Body of pancreas (tissue), 4 donors: ENCODE data around the gene PABPN1L. TPM values are rescaled to one million over a fixed set of nuclear protein-coding genes. Genes with fewer than 3 reads are reported as not detected.

ENCODE experiments used
- ATAC-seq: fragments of 150-250 bp; one replicate; pipeline ENCODE4 v1.9.1; 2016
- DNase-seq, 4 donors: peaks; one replicate each; pipeline ENCODE4 v3.0.0-alpha.2; 2019
- H3K27ac ChIP-seq, 4 donors: fragments of 200-600 bp; sonication (generic); 1 replicate in 3 of 4; 2 replicates in 1 of 4; pipeline versions ENCODE4 v1.5.1 to v1.6.1; 2016 to 2019; ENCODE audit warnings: mild to moderate bottlenecking in 1 of 4, mixed read lengths in 1 of 4, moderate library complexity in 1 of 4
- H3K27me3 ChIP-seq, 2 donors: fragments of 200-600 bp; sonication (generic); one replicate each; pipeline ENCODE4 v1.6.0; 2016; ENCODE audit warnings: mild to moderate bottlenecking in 1 of 2
- H3K36me3 ChIP-seq, 2 donors: fragments of 200-600 bp; sonication (generic); replicated peaks in 1 of 2; 2 replicates each; pipeline ENCODE4 v1.5.1; 2016; ENCODE audit warnings: low read depth in 2 of 2; ENCODE audit not compliant: insufficient read depth in 1 of 2
- H3K4me1 ChIP-seq: fragments of 200-600 bp; sonication (generic); one replicate; pipeline ENCODE4 v1.6.0; 2016
- H3K4me3 ChIP-seq, 2 donors: fragments of 200-600 bp; sonication (generic); 1 replicate in 1 of 2; 2 replicates in 1 of 2; pipeline ENCODE4 v1.5.1; 2016 to 2019
- H3K9me3 ChIP-seq, 3 donors: fragments of 200-600 bp; sonication (generic); 1 replicate in 2 of 3; 2 replicates in 1 of 3; pipeline ENCODE4 v1.5.1; 2016
- CTCF ChIP-seq, 7 experiments: fragments of 450-650 bp in 4 of 7; fragments of 200-600 bp in 3 of 7; sonication (generic) in 3 of 7; IDR thresholded peaks; one replicate each; pipeline ENCODE4 v1.5.1; 2016 to 2019; ENCODE audit warnings: antibody characterized with exemption in 7 of 7
- POLR2A ChIP-seq, 3 donors: fragments of 450-650 bp; IDR thresholded peaks; one replicate each; pipeline ENCODE4 v1.6.1; 2016; ENCODE audit warnings: antibody characterized with exemption in 3 of 3, mild to moderate bottlenecking in 2 of 3
- WGBS, 2 donors: methylation state at CpG; one replicate each; pipeline ENCODE4 v1.1.5; 2017; 5-methylcytosine and 5-hydroxymethylcytosine counted together
- intact Hi-C: fragments of 100-400 bp; cut with DNase I; formaldehyde crosslinking; loops from one replicate; pipeline ENCODE4 v1.15.1; 2023
- total RNA-seq, 2 donors: library from RNA; depleted of rRNA; stranded (reverse); fragments of >200 nt; gene quantifications; one replicate each; pipeline ENCODE4 v1.1.0, GENCODE V29; 2016

The PABPN1L gene
- total RNA-seq, 2 donors from 2014 or later: not detected

- TF ChIP-seq CTCF (IDR thresholded peaks at IDR 0.05) (no peak), POLR2A (IDR thresholded peaks at IDR 0.05) (no peak)
- 81 to 83% methylated on average over 7 to 25 of the region's 26 CpGs for WGBS, 2 donors
- intact Hi-C loops: no loop called here
- H3K9me3 ChIP-seq: no peaks in the 10 kb centered on the region
- H3K36me3 ChIP-seq: no peaks in the 10 kb centered on the region
- no peaks in the 10 kb centered on the region for H3K27me3 ChIP-seq
- no peak overlapping the region for H3K27ac ChIP-seq
- ATAC-seq (no peak), DNase-seq (no peak)
- H3K4me1 ChIP-seq: no peaks in the 10 kb centered on the region
- H3K4me3 ChIP-seq: no peak overlapping the region
Measured at GRCh38 chr16:88901718-88902337, 35.4 kb upstream of the PABPN1L start.

- H3K36me3 ChIP-seq: no peaks in the 10 kb centered on the region
- H3K27ac ChIP-seq: no peak overlapping the region
- H3K9me3 ChIP-seq: no peaks in the 10 kb centered on the region
- no peaks in the 10 kb centered on the region for H3K27me3 ChIP-seq
- no peak overlapping the region for H3K4me3 ChIP-seq
- ATAC-seq: no peak
- TF ChIP-seq POLR2A (IDR thresholded peaks at IDR 0.05) (no peak), CTCF (IDR thresholded peaks at IDR 0.05) (no peak)
- 88% methylated on average over 11 of the region's 12 CpGs; no CpG with 5 or more reads in 1 of the 2 donors for WGBS, 2 donors
- intact Hi-C loops: no loop called here
- H3K4me1 ChIP-seq: no peaks in the 10 kb centered on the region
- no peak for DNase-seq
Measured at GRCh38 chr16:88900662-88901052, 34.2 kb upstream of the PABPN1L start.

GRCh38 chr16:88899901-88900661 is 33.6 kb upstream of the PABPN1L start:
- intact Hi-C loops: no loop called here
- Histone ChIP-seq H3K4me1 (no peaks in the 10 kb centered on the region), H3K27ac (no peak overlapping the region), H3K36me3 (no peaks in the 10 kb centered on the region), H3K9me3 (no peaks in the 10 kb centered on the region), H3K4me3 (no peak overlapping the region), H3K27me3 (no peaks in the 10 kb centered on the region)
- DNase-seq: no peak
- WGBS, 2 donors: 89 to 91% methylated on average over 14 to 39 of the region's 41 CpGs
- no peak for TF ChIP-seq CTCF (IDR thresholded peaks at IDR 0.05)
- TF ChIP-seq POLR2A (IDR thresholded peaks at IDR 0.05): no peak
- no peak for ATAC-seq

- DNase-seq (no peak), ATAC-seq (no peak)
- no peaks in the 10 kb centered on the region for H3K36me3 ChIP-seq
- H3K4me1 ChIP-seq: no peaks in the 10 kb centered on the region
- H3K27ac ChIP-seq: no peak overlapping the region
- WGBS, 2 donors: 88 to 91% methylated on average over 26 to 34 of the region's 34 CpGs
- TF ChIP-seq CTCF (IDR thresholded peaks at IDR 0.05): no peak
- TF ChIP-seq POLR2A (IDR thresholded peaks at IDR 0.05): no peak
- no peaks in the 10 kb centered on the region for H3K27me3 ChIP-seq
- H3K4me3 ChIP-seq: no peak overlapping the region
- no peaks in the 10 kb centered on the region for H3K9me3 ChIP-seq
- intact Hi-C loops: no loop called here
Measured at GRCh38 chr16:88897696-88898425, 31.4 kb upstream of the PABPN1L start.
